Measurements from ENCODE around the gene TBC1D8.

TBC1D8 gene

GRCh38 chr2:101161658-101162057 lies 10.5 kb upstream of the TBC1D8 start:
- TF ChIP-seq ZFX (IDR thresholded peaks at IDR 0.05), result no peak
- TF ChIP-seq, protein P1, sequence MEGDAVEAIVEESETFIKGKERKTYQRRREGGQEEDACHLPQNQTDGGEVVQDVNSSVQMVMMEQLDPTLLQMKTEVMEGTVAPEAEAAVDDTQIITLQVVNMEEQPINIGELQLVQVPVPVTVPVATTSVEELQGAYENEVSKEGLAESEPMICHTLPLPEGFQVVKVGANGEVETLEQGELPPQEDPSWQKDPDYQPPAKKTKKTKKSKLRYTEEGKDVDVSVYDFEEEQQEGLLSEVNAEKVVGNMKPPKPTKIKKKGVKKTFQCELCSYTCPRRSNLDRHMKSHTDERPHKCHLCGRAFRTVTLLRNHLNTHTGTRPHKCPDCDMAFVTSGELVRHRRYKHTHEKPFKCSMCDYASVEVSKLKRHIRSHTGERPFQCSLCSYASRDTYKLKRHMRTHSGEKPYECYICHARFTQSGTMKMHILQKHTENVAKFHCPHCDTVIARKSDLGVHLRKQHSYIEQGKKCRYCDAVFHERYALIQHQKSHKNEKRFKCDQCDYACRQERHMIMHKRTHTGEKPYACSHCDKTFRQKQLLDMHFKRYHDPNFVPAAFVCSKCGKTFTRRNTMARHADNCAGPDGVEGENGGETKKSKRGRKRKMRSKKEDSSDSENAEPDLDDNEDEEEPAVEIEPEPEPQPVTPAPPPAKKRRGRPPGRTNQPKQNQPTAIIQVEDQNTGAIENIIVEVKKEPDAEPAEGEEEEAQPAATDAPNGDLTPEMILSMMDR (conservative IDR thresholded peaks at IDR 0.05), result no peak
- no peak overlapping the region for H3K27ac ChIP-seq

DNA sequence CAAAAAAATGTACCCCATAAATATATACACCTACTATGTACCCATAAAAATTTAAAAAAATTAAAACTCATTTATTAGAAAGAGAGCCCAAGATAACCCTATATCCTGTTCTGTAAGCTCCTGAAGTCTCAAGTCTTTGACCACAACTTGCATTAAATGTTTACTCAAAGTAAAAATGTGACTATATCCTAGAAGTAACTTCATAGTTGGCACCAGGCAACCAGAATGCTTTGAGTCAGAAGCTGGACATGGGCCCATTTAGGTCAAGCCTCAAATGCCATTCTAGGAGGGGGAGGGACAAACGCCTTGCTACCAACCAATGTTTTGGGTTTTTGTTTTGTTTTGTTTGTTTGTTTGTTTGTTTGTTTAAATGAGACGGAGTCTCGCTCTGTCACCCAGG lies 9.3 kb upstream of the TBC1D8 start:
- TF ChIP-seq ZFX (IDR thresholded peaks at IDR 0.05), result no peak
- TF ChIP-seq, protein P1 (conservative IDR thresholded peaks at IDR 0.05), result no peak
- H3K27ac ChIP-seq, result no peak overlapping the region

DNA sequence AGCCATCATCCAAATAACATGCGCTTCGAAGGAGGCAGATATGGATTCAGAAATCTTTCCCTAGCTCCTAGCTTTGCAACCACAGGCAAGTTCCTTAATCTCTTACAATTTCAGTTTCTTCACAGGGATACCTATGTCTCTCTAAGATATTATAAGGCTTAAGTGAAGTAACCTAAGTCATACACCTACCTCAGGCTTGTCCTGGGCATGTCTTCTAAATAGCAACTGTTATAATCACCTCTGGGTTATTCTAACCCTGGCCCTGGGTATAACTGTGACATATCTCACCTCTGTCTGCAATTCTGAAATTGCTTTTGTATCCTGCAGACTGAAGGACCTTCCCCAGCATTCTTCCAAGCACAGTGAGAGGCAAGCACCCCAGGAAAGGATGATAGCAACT lies 8.3 kb upstream of the TBC1D8 start:
- H3K27ac ChIP-seq, result no peak overlapping the region
- TF ChIP-seq, protein P1 (conservative IDR thresholded peaks at IDR 0.05), result no peak
- no peak for TF ChIP-seq ZFX (IDR thresholded peaks at IDR 0.05)

DNA sequence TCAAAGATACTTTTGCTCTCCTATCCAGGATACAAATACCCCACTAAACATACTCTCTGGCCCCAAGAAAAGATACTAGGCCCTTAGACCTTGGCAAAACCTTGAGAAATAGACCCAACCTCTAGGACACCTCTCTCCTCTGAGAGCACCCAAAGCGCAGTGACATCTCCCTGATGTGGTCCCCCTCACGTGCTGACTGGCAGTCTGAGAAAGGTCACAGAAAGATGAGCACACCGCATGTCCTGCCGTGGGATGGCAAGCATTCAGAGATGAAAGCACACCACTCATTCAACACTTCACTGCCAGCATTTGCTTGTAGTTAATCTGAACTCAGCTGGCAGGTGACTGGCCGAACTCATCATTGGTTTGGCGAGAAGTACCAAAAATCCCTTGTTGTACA lies 6.1 kb upstream of the TBC1D8 start:
- TF ChIP-seq, protein P1 (conservative IDR thresholded peaks at IDR 0.05), result no peak
- TF ChIP-seq ZFX (IDR thresholded peaks at IDR 0.05), result no peak
- H3K27ac ChIP-seq, result no peak overlapping the region

DNA sequence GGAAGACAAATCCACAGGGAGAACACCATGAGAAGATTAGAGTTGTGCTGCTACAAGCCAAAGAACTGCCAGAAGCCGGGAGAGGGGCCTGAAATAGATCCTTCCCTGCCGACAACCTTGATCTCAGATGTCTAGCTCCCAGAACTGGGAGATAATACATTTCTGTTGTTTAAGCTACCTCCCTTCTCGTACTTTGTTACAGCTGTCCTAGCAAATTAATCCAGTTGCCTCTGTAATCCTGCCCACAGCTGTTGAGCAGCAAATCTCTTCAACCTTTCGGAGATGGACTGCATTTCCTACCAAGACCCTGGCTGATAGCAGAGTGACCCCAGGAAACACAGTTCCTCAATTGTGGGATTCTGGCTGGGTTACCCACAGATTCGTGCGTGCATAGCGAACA lies 2.6 kb upstream of the TBC1D8 start:
- H3K27ac ChIP-seq, result no peak overlapping the region
- TF ChIP-seq, protein P1 (conservative IDR thresholded peaks at IDR 0.05), result no peak
- TF ChIP-seq ZFX (IDR thresholded peaks at IDR 0.05), result no peak

- TF ChIP-seq, protein P1 (conservative IDR thresholded peaks at IDR 0.05), result peak; percentile 51; the same call in 1 of the 2 replicates
- no peak for TF ChIP-seq ZFX (IDR thresholded peaks at IDR 0.05)
- no peak overlapping the region for H3K27ac ChIP-seq
Measured at GRCh38 chr2:101153077-101153707, 2.0 kb upstream of the TBC1D8 start.

GRCh38 chr2:101152272-101153076 lies 1.3 kb upstream of the TBC1D8 start:
- TF ChIP-seq, protein P1 (conservative IDR thresholded peaks at IDR 0.05), result peak; percentile 81
- TF ChIP-seq ZFX (IDR thresholded peaks at IDR 0.05), result no peak
- H3K27ac ChIP-seq, result peak overlapping the region; percentile 67; the same call in 1 of the 2 replicates
